Panc1 (cell line): ENCODE measurements around the gene SPECC1L. TPM values are rescaled to one million over a fixed set of nuclear protein-coding genes. Genes with fewer than 3 reads are reported as not detected.

Source experiments
- ATAC-seq: fragments of 200-7000 bp; cut with Tn5 transposase; 2 replicates; pipeline ENCODE4 v1.9.1; 2020; ENCODE audit warnings: mild to moderate bottlenecking, moderate library complexity
- BruUV-seq: library from RNA; stranded (reverse); fragments of 400-500 nt; replicated peaks from 2 replicates; lab custom pipeline; 2021; lab: Mats Ljungman, UMichigan
- CTCF ChIA-PET: fragments of 300-600 bp; sonication (Branson Sonifier 250); formaldehyde crosslinking; loops from one replicate; lab custom pipeline; 2022; ENCODE audit warnings: antibody characterized with exemption; lab: Charles Lee
- POLR2A ChIA-PET: fragments of 300-600 bp; sonication (Branson Sonifier 250); formaldehyde crosslinking; loops from one replicate; lab custom pipeline; 2022; ENCODE audit warnings: antibody characterized with exemption; lab: Charles Lee
- DNase-seq: peaks from one replicate; pipeline ENCODE4 v3.0.0-alpha.2; 2010; ENCODE audit warnings: low read depth, low spot score
- H3K27ac ChIP-seq: 2 replicates; pipeline ENCODE4 v1.5.1; 2011; ENCODE audit warnings: mild to moderate bottlenecking, low read length, inconsistent platforms
- H3K27me3 ChIP-seq: fragments of 200-500 bp; sonication (Bioruptor generic); 2 replicates; pipeline ENCODE4 v1.6.0; 2014; ENCODE audit warnings: low read length, inconsistent platforms; ENCODE audit not compliant: control insufficient read depth, insufficient read depth
- H3K36me3 ChIP-seq: fragments of 200-500 bp; sonication (Bioruptor generic); 2 replicates; pipeline ENCODE4 v1.5.1; 2014; ENCODE audit warnings: inconsistent platforms, mild to moderate bottlenecking, low read length, moderate library complexity; ENCODE audit not compliant: control insufficient read depth, insufficient read depth
- H3K4me1 ChIP-seq: 2 replicates; pipeline ENCODE4 v1.5.1; 2011; ENCODE audit warnings: inconsistent platforms, mild to moderate bottlenecking, low read length, moderate library complexity; ENCODE audit not compliant: control insufficient read depth, insufficient read depth
- H3K4me3 ChIP-seq, 2 experiments: 2 replicates each; pipeline ENCODE4 v1.5.1; 2011 to 2012; ENCODE audit warnings: low read depth in 2 of 2, low read length in 2 of 2, mild to moderate bottlenecking in 2 of 2, inconsistent platforms in 1 of 2, moderate library complexity in 1 of 2
- H3K9me3 ChIP-seq: fragments of 200-500 bp; sonication (Bioruptor generic); 2 replicates; pipeline ENCODE4 v1.5.1; 2014; ENCODE audit warnings: low read depth, mild to moderate bottlenecking, inconsistent platforms, low read length, moderate library complexity; ENCODE audit not compliant: control insufficient read depth, insufficient read depth
- POLR2AphosphoS5 ChIP-seq: IDR thresholded peaks from 2 replicates; pipeline ENCODE4 v1.6.1; 2012; ENCODE audit warnings: mild to moderate bottlenecking, low read depth, low read length, moderate library complexity
- SIN3A ChIP-seq: IDR thresholded peaks from 2 replicates; pipeline ENCODE4 v1.6.1; 2012; ENCODE audit warnings: low read depth, mild to moderate bottlenecking, low read length, moderate library complexity, borderline replicate concordance; ENCODE audit not compliant: insufficient read depth
- TCF7L2 ChIP-seq: IDR thresholded peaks from 2 replicates; pipeline ENCODE4 v1.6.1; 2011; ENCODE audit warnings: mild to moderate bottlenecking, low read depth, low read length, inconsistent platforms
- in situ Hi-C: cut with HindIII; loops from 2 replicates; pipeline ENCODE4 v1.10.0; 2016; ENCODE audit warnings: low sequenced_read_pairs, low pct_unique_long_range_greater_than_20kb
- intact Hi-C: fragments of 100-400 bp; cut with micrococcal nuclease; formaldehyde crosslinking; loops from one replicate; pipeline ENCODE4 v1.10.0; 2022; ENCODE audit not compliant: unreplicated experiment
- total RNA-seq: library from RNA; stranded (reverse); gene quantifications from one replicate; pipeline ENCODE4 v1.2.1, GENCODE V29; 2021; ENCODE audit not compliant: unreplicated experiment
- TF ChIP-seq, protein P1 (sequence below): fragments of 450-650 bp; IDR thresholded peaks from 2 replicates; pipeline ENCODE4 v1.5.1; 2017; ENCODE audit warnings: mild to moderate bottlenecking
- TF ChIP-seq, protein P2 (sequence below), 2 experiments: IDR thresholded peaks; 2 replicates each; pipeline ENCODE4 v1.6.1; 2011 to 2012; ENCODE audit warnings: low read depth in 2 of 2, control low read depth in 1 of 2, low read length in 1 of 2, mild to moderate bottlenecking in 1 of 2, moderate library complexity in 1 of 2; ENCODE audit not compliant: insufficient read depth in 1 of 2

Gene SPECC1L
- total RNA-seq, 1 experiment from 2014 or later: 43.3 TPM

DNA sequence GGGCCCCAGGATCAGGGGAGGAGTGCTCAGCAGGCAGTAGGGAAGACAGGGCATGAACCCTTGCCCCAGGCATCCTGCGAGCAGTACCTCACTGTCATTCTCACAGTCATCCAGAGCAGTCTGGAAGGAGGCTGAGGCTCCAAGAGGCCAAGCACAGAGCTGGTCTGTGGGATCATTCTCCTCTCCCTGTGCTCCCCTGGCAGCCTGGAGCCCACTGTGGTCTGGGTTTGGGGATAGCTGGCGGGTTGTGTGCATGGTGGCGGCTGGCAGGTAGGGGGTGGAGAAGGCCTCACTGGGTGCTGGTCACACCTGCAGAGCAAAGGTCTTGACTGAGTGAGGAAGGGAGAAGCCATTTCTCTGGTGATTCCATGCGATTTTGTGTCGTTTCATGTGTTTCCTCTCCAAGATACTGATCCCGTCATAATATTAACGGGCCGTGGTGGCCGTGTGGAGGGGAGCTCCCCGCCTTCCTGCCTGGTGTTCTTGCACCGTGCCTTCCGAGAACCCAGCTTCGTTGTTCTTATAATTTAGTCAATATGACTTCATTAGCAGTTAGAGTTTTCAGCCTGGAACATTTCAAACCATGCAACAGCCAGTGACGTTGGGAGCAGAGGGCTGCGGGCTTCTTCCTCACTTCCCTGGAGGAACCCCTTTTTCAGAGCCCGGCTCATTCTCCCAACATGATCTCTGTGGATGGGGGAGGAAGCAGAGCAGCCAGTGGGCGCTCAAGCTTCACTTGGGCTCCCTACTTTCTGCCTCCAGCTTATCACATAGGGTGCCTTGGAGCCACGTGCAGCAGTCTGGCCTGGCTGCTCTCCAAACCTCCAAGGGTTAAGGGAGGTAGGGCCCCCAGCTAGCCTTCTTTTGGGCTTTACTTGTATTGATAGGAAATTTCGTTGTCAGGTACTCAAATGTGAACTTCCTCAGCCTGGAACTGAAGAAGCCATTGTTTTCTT, 136.0 kb downstream of the SPECC1L start:
- ChIA-PET CTCF (interaction anchor here (0.6 kb wide), 1 partner anchor 118 kb away, joined by 4 read pairs; no protein-coding TSS in a partner anchor), POLR2A (no interaction called here)
- ATAC-seq: no peak
- no peaks in the 10 kb centered on the region for H3K27me3 ChIP-seq
- H3K9me3 ChIP-seq: no peaks in the 10 kb centered on the region
- H3K27ac ChIP-seq: no peak overlapping the region
- no peaks in the 10 kb centered on the region; the same call in 1 of the 2 replicates for H3K36me3 ChIP-seq
- TF ChIP-seq, protein P1, sequence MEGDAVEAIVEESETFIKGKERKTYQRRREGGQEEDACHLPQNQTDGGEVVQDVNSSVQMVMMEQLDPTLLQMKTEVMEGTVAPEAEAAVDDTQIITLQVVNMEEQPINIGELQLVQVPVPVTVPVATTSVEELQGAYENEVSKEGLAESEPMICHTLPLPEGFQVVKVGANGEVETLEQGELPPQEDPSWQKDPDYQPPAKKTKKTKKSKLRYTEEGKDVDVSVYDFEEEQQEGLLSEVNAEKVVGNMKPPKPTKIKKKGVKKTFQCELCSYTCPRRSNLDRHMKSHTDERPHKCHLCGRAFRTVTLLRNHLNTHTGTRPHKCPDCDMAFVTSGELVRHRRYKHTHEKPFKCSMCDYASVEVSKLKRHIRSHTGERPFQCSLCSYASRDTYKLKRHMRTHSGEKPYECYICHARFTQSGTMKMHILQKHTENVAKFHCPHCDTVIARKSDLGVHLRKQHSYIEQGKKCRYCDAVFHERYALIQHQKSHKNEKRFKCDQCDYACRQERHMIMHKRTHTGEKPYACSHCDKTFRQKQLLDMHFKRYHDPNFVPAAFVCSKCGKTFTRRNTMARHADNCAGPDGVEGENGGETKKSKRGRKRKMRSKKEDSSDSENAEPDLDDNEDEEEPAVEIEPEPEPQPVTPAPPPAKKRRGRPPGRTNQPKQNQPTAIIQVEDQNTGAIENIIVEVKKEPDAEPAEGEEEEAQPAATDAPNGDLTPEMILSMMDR: no peak
- TF ChIP-seq SIN3A (no peak), POLR2AphosphoS5 (no peak), TCF7L2 (no peak)
- TF ChIP-seq, protein P2, sequence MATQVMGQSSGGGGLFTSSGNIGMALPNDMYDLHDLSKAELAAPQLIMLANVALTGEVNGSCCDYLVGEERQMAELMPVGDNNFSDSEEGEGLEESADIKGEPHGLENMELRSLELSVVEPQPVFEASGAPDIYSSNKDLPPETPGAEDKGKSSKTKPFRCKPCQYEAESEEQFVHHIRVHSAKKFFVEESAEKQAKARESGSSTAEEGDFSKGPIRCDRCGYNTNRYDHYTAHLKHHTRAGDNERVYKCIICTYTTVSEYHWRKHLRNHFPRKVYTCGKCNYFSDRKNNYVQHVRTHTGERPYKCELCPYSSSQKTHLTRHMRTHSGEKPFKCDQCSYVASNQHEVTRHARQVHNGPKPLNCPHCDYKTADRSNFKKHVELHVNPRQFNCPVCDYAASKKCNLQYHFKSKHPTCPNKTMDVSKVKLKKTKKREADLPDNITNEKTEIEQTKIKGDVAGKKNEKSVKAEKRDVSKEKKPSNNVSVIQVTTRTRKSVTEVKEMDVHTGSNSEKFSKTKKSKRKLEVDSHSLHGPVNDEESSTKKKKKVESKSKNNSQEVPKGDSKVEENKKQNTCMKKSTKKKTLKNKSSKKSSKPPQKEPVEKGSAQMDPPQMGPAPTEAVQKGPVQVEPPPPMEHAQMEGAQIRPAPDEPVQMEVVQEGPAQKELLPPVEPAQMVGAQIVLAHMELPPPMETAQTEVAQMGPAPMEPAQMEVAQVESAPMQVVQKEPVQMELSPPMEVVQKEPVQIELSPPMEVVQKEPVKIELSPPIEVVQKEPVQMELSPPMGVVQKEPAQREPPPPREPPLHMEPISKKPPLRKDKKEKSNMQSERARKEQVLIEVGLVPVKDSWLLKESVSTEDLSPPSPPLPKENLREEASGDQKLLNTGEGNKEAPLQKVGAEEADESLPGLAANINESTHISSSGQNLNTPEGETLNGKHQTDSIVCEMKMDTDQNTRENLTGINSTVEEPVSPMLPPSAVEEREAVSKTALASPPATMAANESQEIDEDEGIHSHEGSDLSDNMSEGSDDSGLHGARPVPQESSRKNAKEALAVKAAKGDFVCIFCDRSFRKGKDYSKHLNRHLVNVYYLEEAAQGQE (IDR thresholded peaks at IDR 0.05; ENCODE audit: insufficient read depth in 1 of 2, low read depth in 2 of 2, low read length in 1 of 2): no peak
- H3K4me3 ChIP-seq: no peak overlapping the region
- DNase-seq: no peak
- in situ Hi-C loops: no loop called here
- no TSS peak for BruUV-seq
- H3K4me1 ChIP-seq: peaks cover 11% of the 10 kb centered on the region
- intact Hi-C loops: no loop called here

DNA sequence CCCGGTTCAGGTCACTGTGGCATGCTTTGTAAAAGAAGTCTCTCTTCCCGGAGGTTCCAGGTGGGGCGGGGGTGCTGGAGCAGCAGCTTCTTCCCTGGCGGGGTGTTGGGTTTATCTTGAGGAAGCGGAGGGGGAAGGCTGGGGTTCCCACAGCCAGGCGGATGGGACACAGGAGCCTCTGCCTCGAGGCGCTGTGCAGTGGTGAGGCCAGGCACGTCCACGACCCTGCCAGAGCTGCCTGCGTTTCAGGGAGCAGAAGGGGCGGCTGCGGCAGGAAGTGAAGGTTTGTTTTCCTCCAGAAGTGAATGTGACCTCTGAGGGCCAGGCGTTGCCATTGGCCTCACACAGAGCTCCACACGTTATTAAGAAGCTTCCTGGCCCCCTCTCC, 136.6 kb downstream of the SPECC1L start:
- ChIA-PET CTCF (interaction anchor here (0.6 kb wide), 1 partner anchor 119 kb away, joined by 4 read pairs; no protein-coding TSS in a partner anchor), POLR2A (no interaction called here)
- intact Hi-C loops: no loop called here
- ATAC-seq (no peak), DNase-seq (no peak)
- in situ Hi-C loops: no loop called here
- H3K4me3 ChIP-seq: no peak overlapping the region
- no peaks in the 10 kb centered on the region; the same call in 1 of the 2 replicates for H3K36me3 ChIP-seq
- no peaks in the 10 kb centered on the region for H3K27me3 ChIP-seq
- BruUV-seq: no TSS peak
- H3K27ac ChIP-seq: no peak overlapping the region
- peaks cover 8% of the 10 kb centered on the region for H3K4me1 ChIP-seq
- no peaks in the 10 kb centered on the region for H3K9me3 ChIP-seq
- TF ChIP-seq TCF7L2 (no peak), SIN3A (no peak), POLR2AphosphoS5 (no peak)
- TF ChIP-seq, protein P1: no peak
- TF ChIP-seq, protein P2 (IDR thresholded peaks at IDR 0.05; ENCODE audit: insufficient read depth in 1 of 2, low read depth in 2 of 2, low read length in 1 of 2): no peak
